K562 (cell line): ENCODE results near the gene PCDH1.

Experiments used
- FOXA1 ChIP-seq: fragments of 450-650 bp; IDR thresholded peaks from 2 replicates; pipeline ENCODE4 v1.6.1; 2016; ENCODE audit warnings: mild to moderate bottlenecking, borderline replicate concordance
- HMG20A ChIP-seq: fragments of 450-650 bp; formaldehyde crosslinking; conservative IDR thresholded peaks from 2 replicates; pipeline ENCODE4 v1.4.0; 2020; ENCODE audit warnings: mild to moderate bottlenecking, mixed read lengths
- KAT7 ChIP-seq: sonication (generic); formaldehyde crosslinking; IDR thresholded peaks from 2 replicates; pipeline ENCODE4 v1.8.0; 2022; ENCODE audit warnings: missing genetic modification reagents, mild to moderate bottlenecking, borderline replicate concordance
- NONO ChIP-seq, 2 experiments: fragments of 200-400 bp in 1 of 2; fragments of 450-650 bp in 1 of 2; formaldehyde crosslinking in 1 of 2; IDR thresholded peaks; 2 replicates each; pipeline ENCODE4 v1.6.1; 2017; ENCODE audit warnings: low read depth in 2 of 2, mild to moderate bottlenecking in 2 of 2, moderate library complexity in 2 of 2, low read length in 1 of 2
- POLR2AphosphoS5 ChIP-seq: IDR thresholded peaks from 2 replicates; pipeline ENCODE4 v1.6.1; 2011; ENCODE audit warnings: mild to moderate bottlenecking, low read depth, low read length, moderate library complexity; ENCODE audit not compliant: control insufficient read depth, insufficient read depth
- SP1 ChIP-seq: sonication (generic); formaldehyde crosslinking; IDR thresholded peaks from 2 replicates; pipeline ENCODE4 v1.8.1; 2022; ENCODE audit warnings: mild to moderate bottlenecking, missing genetic modification reagents
- THRAP3 ChIP-seq: fragments of 450-650 bp; IDR thresholded peaks from 2 replicates; pipeline ENCODE4 v1.6.1; 2016; ENCODE audit warnings: mild to moderate bottlenecking, inconsistent platforms, borderline replicate concordance
- ZNF282 ChIP-seq: sonication (generic); formaldehyde crosslinking; IDR thresholded peaks from 2 replicates; pipeline ENCODE4 v1.8.1; 2023; ENCODE audit warnings: missing genetic modification reagents
- TF ChIP-seq, protein P1 (sequence below), 3 experiments: IDR thresholded peaks in 2 of 3; conservative IDR thresholded peaks in 1 of 3; 2 replicates each; pipeline ENCODE4 v1.5.1; 2011 to 2012; ENCODE audit warnings: low read length in 3 of 3, mild to moderate bottlenecking in 3 of 3, control low read depth in 2 of 3, improper control_type of control experiment in 1 of 3, inconsistent platforms in 1 of 3, low read depth in 1 of 3, mixed read lengths in 1 of 3, moderate library complexity in 1 of 3; ENCODE audit not compliant: insufficient read depth in 2 of 3

GRCh38 chr5:141904551-141904950, 26.3 kb upstream of the PCDH1 start:
- TF ChIP-seq, protein P1, sequence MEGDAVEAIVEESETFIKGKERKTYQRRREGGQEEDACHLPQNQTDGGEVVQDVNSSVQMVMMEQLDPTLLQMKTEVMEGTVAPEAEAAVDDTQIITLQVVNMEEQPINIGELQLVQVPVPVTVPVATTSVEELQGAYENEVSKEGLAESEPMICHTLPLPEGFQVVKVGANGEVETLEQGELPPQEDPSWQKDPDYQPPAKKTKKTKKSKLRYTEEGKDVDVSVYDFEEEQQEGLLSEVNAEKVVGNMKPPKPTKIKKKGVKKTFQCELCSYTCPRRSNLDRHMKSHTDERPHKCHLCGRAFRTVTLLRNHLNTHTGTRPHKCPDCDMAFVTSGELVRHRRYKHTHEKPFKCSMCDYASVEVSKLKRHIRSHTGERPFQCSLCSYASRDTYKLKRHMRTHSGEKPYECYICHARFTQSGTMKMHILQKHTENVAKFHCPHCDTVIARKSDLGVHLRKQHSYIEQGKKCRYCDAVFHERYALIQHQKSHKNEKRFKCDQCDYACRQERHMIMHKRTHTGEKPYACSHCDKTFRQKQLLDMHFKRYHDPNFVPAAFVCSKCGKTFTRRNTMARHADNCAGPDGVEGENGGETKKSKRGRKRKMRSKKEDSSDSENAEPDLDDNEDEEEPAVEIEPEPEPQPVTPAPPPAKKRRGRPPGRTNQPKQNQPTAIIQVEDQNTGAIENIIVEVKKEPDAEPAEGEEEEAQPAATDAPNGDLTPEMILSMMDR (IDR thresholded peaks at IDR 0.05 in 2 of 3, conservative IDR thresholded peaks at IDR 0.05 in 1 of 3; ENCODE audit: insufficient read depth in 2 of 3, low read depth in 1 of 3, low read length in 3 of 3): no peak
- TF ChIP-seq FOXA1 (no peak), KAT7 (no peak), ZNF282 (CRISPR knock-in tag) (no peak), HMG20A (CRISPR knock-in tag) (no peak), SP1 (CRISPR knock-in tag) (no peak), THRAP3 (no peak), POLR2AphosphoS5 (no peak), NONO (IDR thresholded peaks at IDR 0.05; ENCODE audit: low read depth in 2 of 2, low read length in 1 of 2) (no peak)
